Measurements from ENCODE around the gene SLC26A5.

The SLC26A5 gene

GRCh38 chr7:103347507-103348267 is 98.3 kb downstream of the SLC26A5 start, which contains the start of gene PSMC2:
Gene PSMC2 (plus strand): TSS chr7:103347643. CDS start chr7:103347712, 69 bp downstream.
- peak; percentile 78 for DNase-seq (ENCODE audit: low read depth)

- DNase-seq (ENCODE audit: low read depth), result no peak
These were observed 99.6 kb downstream of the SLC26A5 start for GRCh38 chr7:103346396-103346795.

GRCh38 chr7:103344453-103345149 is 101.4 kb downstream of the SLC26A5 start, which contains the start of gene DNAJC2:
Gene DNAJC2 (minus strand): TSS chr7:103344767. CDS start chr7:103344622, 145 bp downstream.
- DNase-seq (ENCODE audit: low read depth), result peak; percentile 79

GRCh38 chr7:103343758-103344452 is 102.1 kb downstream of the SLC26A5 start:
- peak; percentile 7 for DNase-seq (ENCODE audit: low read depth)

- DNase-seq (ENCODE audit: low read depth), result no peak
These were observed 102.7 kb downstream of the SLC26A5 start for GRCh38 chr7:103343332-103343731.

- DNase-seq (ENCODE audit: low read depth), result no peak
These were observed 104.5 kb downstream of the SLC26A5 start for GRCh38 chr7:103341466-103341865.

GRCh38 chr7:103338864-103339263 is 107.1 kb downstream of the SLC26A5 start:
- DNase-seq (ENCODE audit: low read depth), result no peak

GRCh38 chr7:103336761-103337160 is 109.2 kb downstream of the SLC26A5 start:
- DNase-seq (ENCODE audit: low read depth), result no peak

- no peak for DNase-seq (ENCODE audit: low read depth)
These were observed 120.3 kb downstream of the SLC26A5 start for GRCh38 chr7:103325744-103326143.

Data from T follicular helper cell (primary cell).